Measurements from ENCODE around the gene ILRUN. TPM values are rescaled to one million over a fixed set of nuclear protein-coding genes. Genes with fewer than 3 reads are reported as not detected.

ILRUN gene
- total and polyA plus RNA-seq, 2 of the 8 experiments (the other 6 are each of a cell fraction or from before 2014, with no cell fraction given) = 39.2 to 81.2 TPM

GRCh38 chr6:34695729-34696188 is 808 bp downstream of the ILRUN start (continued):
- TF ChIP-seq USF2 (IDR thresholded peaks at IDR 0.05; ENCODE audit: low read length) = no peak
- no peak for TF ChIP-seq GTF2F1 (IDR thresholded peaks at IDR 0.05; ENCODE audit: borderline replicate concordance, low read depth, low read length)
- no peak for TF ChIP-seq RXRA (IDR thresholded peaks at IDR 0.05; ENCODE audit: insufficient read depth, low read depth, low read length)
- TF ChIP-seq MAX (IDR thresholded peaks at IDR 0.05) = no peak
- TF ChIP-seq NANOG (IDR thresholded peaks at IDR 0.05; ENCODE audit: insufficient read depth, low read depth, low read length, poor library complexity, severe bottlenecking) = no peak
